GM12872 (cell line): ENCODE measurements around the gene KCND3.

Experiments used
- CTCF ChIP-seq: IDR thresholded peaks from 3 replicates; pipeline ENCODE4 v1.5.1; 2011; ENCODE audit warnings: low read depth, mild to moderate bottlenecking, low read length, moderate library complexity; ENCODE audit not compliant: insufficient read depth

KCND3 gene

GRCh38 chr1:111943846-111944749 is 45.4 kb downstream of the KCND3 start:
- no peak for TF ChIP-seq CTCF

DNA sequence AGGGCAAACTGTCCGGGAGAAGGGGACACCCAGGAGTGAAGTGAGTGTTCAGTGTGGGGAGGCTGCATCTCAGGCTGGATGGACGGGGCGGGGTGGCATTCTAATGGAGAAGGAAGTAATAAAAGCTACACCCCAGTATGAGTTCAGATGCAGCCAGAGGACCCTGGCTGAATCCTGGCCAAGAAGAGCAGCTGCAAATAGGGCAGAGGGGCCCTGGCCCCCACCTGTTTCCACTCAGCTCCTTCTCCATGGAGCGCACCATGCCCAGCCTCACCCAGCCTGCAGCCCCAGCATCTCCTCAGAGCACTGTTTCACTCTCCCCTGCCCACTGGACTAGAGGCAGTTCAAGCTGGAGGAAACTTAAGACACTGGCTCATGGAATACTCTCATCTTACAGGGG is 46.4 kb downstream of the KCND3 start:
- TF ChIP-seq CTCF: no peak

- TF ChIP-seq CTCF: no peak
Observed at GRCh38 chr1:111938536-111938935, 50.9 kb downstream of the KCND3 start.

GRCh38 chr1:111938123-111938522 is 51.3 kb downstream of the KCND3 start:
- no peak for TF ChIP-seq CTCF

DNA sequence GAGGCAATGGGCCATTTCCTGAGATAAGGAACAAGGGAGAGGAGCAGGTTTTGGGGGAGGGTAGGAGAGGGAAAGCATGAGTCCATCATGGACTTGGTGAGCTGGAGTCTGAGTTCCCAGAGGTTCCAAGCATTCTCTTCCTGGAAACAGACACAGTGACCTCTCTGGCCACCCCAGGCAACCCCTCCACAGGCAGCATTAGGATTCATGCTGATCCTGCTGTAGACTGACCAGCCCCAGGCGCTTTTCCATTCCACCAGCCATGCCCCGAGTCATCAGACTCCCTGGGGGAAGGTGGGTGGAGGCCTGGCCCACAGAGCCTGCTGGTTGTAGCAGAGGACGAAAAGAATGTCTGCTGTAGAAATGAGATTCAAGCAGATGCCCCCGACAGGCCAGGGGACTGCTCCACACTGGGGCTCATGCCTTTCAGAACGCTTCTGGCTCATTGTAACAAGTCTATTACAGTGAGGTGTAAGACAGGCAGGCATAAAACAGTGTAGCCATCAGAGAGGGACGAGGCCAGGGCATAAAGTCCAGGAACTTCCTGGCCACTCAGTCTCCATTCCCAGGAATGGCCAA is 52.2 kb downstream of the KCND3 start:
- no peak for TF ChIP-seq CTCF

DNA sequence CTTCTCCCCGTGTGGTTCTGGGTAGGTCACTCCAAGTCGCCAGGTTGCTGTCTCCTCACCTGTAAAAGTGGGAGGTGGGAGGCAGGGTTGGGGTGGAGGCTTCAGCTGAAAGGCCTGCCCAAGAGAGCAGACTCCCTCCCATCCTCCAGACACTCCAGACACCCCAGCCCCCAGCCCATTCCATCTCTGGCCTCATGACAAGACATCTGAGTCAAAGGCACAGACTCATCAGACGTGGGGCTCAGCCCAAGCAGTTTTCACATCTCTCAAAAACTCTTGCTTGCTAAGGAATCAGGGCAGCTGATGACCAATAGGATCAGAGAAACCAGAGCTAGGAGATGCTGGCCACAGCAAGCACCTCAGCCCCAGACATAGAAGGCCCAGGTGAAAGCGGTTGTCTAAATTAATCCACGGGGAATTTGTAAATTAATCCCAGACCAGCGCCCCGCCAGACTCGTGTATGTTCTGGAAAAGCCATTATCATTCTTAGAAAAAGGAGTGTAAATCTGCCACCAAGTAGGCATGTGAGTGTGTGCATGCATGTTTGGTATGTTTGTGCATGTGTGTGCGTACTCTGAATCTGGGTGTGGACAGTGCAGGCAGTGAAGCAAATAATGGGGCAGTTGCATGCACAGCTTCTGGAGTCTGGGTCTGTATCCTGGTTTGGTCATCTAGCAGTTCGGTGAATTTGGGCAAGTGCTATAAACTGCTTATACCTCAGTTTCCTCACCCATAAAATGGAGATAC is 55.2 kb downstream of the KCND3 start:
- TF ChIP-seq CTCF: no peak

DNA sequence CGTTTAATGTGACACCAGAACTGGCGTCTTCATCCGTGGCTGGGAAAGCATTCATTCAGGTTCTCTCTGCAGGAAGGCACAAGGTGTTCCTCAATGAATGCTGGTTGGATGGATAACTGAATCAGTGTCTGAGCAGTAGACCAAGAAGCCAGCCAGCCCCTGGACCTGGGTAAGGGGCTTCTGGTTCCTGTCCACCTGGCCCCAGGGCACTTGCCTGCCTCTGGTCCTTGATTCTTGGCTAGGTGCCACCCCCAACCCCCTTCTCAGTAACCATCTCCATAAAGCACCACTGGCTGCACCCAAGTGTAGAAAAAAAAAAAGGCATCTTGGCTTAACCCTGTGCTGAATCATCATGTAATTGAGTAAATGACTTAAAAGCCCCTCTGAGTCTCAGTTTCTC is 59.1 kb downstream of the KCND3 start:
- no peak for TF ChIP-seq CTCF
